Stimulated activated CD4-positive, alpha-beta T cell treated with anti-CD3 and anti-CD28 coated beads, Interleukin-1b, Interleukin-23, amount 100 ng/mL, for 24 hours (primary cell): ENCODE measurements around the gene MUC5AC.
"Not testable (repeated sequence)": the region's sequence is repeated elsewhere in the genome, so short reads cannot be mapped to it uniquely, and the experiment has no call there.

Experiments used
- DNase-seq, 4 experiments: peaks; one replicate each; pipeline ENCODE4 v3.0.0-alpha.2; 2020; ENCODE audit warnings: low read depth in 4 of 4, low spot score in 1 of 4

The MUC5AC gene

GRCh38 chr11:1232883-1233321, 75.1 kb downstream of the MUC5AC start:
- DNase-seq: no peak

GRCh38 chr11:1233351-1234053, 75.7 kb downstream of the MUC5AC start:
- no peak for DNase-seq

GRCh38 chr11:1234054-1234720, 76.4 kb downstream of the MUC5AC start:
- no peak for DNase-seq

DNA sequence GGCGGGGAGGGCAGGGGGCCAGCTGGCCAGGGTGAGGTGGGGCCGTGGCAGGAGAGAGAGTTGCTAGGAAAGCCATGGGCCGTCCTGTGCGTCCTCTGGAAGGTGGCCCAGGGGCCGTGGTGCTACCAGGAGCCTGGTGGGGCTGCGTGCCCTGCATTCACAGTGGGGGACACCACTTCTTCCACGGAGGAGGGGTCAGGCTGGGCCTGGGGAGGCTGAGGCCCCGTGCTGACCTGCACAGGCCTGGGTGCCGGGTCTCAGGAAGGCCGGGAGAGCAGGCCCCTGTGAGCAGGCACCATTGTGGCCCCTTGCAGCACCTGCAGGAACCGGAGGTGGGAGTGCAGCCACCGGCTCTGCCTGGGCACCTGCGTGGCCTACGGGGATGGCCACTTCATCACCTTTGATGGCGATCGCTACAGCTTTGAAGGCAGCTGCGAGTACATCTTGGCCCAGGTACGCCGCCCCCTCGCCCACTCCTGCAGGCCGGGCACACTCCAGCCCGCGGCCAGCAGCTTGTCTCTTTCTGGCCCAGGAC, 77.1 kb downstream of the MUC5AC start:
- no peak for DNase-seq

- no peak for DNase-seq
These were observed 77.7 kb downstream of the MUC5AC start for GRCh38 chr11:1235306-1235900.

GRCh38 chr11:1235901-1236315, 78.2 kb downstream of the MUC5AC start:
- DNase-seq: no peak

DNA sequence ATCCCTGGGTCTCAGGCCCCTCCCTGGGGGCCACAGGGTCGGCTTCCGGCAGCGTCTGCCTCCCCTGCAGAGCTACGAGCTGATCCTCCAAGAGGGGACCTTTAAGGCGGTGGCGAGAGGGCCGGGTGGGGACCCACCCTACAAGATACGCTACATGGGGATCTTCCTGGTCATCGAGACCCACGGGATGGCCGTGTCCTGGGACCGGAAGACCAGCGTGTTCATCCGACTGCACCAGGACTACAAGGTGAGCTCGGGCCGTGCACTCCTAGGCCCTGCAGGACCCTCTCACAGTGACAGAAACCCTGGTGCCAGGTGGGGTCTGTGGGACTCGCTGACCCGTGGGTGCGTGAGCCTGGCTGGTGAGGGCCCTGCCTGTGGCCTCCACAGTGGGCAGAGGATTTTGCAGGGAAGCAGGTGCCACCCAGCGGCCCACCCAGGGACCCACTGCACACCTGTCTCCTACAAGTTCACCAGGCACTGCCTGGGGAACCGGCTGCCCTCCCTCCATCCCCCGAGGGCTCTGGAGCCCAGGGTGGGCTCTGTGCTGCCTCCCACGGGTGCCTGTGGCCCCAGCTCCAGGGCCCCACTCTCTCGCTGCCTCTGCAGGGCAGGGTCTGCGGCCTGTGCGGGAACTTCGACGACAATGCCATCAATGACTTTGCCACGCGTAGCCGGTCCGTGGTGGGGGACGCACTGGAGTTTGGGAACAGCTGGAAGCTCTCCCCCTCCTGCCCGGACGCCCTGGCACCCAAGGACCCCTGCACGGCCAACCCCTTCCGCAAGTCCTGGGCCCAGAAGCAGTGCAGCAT, 78.8 kb downstream of the MUC5AC start:
- no peak for DNase-seq

- DNase-seq: no peak
These were observed 79.4 kb downstream of the MUC5AC start for GRCh38 chr11:1237128-1237580.

DNA sequence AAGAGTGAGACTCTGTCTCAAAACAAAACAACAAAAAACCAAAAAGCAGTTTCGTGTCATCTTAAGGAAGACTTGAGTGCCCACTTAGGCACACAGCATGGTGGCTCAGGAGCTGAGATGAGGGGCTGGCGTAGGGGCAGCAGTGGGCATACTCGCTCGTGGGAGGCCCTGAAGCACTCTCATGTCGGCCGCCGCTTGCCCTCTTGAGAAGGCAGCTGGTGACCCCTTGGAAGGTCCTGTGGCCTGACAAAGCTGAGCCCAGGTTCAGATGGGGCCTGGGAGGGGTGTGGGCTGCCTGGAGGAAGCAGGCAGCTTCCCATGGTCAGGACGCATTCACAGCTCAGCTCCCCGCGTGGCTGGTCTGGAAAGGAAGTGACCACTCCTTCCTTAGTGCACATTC, 80.1 kb downstream of the MUC5AC start:
- DNase-seq: no peak

DNA sequence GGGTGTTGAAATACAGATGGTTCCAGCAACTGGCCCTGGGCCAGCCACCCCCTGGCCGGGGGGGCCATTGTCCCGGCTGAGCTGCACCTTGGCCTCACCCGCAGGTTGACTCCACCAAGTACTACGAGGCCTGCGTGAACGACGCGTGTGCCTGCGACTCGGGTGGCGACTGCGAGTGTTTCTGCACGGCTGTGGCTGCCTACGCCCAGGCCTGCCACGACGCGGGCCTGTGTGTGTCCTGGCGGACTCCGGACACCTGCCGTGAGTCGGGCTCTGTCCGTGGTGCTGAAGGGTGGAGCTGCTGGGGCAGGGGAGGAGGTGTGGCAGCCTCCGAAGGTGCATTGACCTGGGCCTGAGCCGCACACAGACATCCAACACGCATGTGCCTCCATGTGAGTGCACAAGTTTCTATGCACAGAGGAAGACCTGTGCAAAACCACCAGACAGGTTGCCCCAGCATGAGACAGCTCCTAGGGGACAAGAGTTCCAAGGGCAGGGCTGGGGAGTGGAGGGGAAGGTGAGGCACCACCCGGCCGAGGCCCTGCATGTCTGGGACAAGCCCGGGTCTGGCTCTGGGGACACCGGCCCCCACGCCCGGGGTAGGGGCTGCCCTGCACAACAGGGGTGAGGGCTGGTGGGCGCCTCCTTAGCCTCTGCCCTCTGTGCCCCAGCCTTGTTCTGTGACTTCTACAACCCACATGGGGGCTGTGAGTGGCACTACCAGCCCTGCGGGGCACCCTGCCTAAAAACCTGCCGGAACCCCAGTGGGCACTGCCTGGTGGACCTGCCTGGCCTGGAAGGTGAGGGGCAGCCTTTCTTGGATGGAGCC, 81.2 kb downstream of the MUC5AC start:
- no peak for DNase-seq

DNA sequence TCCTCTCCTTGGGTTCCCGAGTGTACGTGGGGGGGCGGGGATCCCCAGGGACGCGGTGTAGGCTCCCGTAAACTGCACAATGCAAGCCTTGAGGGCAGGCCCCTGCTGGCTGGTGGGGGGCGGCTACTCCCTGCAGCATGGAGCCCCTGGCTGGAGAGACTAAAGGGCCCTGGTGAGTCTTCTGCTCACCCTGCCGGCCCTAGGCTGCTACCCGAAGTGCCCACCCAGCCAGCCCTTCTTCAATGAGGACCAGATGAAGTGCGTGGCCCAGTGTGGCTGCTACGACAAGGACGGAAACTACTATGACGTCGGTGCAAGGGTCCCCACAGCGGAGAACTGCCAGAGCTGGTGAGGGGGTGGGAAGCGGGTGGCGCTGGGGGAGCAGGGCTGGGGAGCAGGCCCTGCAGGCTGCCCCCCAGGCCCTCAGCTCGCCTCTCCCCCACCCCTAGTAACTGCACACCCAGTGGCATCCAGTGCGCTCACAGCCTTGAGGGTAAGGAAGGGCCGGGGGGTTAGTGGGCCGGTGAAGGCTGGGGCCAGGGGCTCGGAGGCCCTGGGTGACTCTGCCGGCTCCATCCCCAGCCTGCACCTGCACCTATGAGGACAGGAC, 81.9 kb downstream of the MUC5AC start:
- DNase-seq: no peak

- DNase-seq: no peak
These were observed 83.0 kb downstream of the MUC5AC start for GRCh38 chr11:1240771-1241170.

- DNase-seq: no peak
These were observed 84.0 kb downstream of the MUC5AC start for GRCh38 chr11:1241706-1242105.

- DNase-seq: no peak
These were observed 84.5 kb downstream of the MUC5AC start for GRCh38 chr11:1242289-1242688.

GRCh38 chr11:1242751-1243150, 85.0 kb downstream of the MUC5AC start:
- not testable (repeated sequence) for DNase-seq

DNA sequence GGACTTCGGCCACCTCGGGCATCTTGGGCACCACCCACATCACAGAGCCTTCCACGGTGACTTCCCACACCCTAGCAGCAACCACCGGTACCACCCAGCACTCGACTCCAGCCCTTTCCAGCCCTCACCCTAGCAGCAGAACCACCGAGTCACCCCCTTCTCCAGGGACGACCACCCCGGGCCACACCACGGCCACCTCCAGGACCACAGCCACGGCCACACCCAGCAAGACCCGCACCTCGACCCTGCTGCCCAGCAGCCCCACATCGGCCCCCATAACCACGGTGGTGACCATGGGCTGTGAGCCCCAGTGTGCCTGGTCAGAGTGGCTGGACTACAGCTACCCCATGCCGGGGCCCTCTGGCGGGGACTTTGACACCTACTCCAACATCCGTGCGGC, 85.8 kb downstream of the MUC5AC start:
- DNase-seq: not testable (repeated sequence)

DNA sequence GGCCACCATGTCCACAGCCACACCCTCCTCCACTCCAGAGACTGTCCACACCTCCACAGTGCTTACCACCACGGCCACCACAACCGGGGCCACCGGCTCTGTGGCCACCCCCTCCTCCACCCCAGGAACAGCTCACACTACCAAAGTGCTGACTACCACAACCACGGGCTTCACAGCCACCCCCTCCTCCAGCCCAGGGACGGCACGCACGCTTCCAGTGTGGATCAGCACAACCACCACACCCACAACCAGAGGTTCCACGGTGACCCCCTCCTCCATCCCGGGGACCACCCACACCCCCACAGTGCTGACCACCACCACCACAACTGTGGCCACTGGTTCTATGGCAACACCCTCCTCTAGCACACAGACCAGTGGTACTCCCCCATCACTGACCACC, 86.8 kb downstream of the MUC5AC start:
- DNase-seq: not testable (repeated sequence)

DNA sequence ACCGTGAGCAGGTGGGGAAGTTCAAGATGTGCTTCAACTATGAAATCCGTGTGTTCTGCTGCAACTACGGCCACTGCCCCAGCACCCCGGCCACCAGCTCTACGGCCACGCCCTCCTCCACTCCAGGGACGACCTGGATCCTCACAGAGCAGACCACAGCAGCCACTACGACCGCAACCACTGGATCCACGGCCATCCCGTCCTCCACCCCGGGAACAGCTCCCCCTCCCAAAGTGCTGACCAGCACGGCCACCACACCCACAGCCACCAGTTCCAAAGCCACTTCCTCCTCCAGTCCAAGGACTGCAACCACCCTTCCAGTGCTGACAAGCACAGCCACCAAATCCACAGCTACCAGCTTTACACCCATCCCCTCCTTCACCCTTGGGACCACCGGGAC, 88.0 kb downstream of the MUC5AC start:
- DNase-seq: not testable (repeated sequence)

DNA sequence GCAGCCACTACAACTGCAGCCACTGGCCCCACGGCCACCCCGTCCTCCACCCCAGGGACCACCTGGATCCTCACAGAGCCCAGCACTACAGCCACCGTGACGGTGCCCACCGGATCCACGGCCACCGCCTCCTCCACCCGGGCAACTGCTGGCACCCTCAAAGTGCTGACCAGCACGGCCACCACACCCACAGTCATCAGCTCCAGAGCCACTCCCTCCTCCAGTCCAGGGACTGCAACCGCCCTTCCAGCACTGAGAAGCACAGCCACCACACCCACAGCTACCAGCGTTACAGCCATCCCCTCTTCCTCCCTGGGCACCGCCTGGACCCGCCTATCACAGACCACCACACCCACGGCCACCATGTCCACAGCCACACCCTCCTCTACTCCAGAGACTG, 88.5 kb downstream of the MUC5AC start:
- not testable (repeated sequence) for DNase-seq

- DNase-seq: not testable (repeated sequence)
These were observed 89.3 kb downstream of the MUC5AC start for GRCh38 chr11:1247026-1247425.
